HepG2 (cell line): ENCODE measurements around the gene YJEFN3. TPM values are rescaled to one million over a fixed set of nuclear protein-coding genes. Genes with fewer than 3 reads are reported as not detected.

Experiments used
- ATAC-seq: fragments of 200-7000 bp; cut with Tn5 transposase; 3 replicates; pipeline ENCODE4 v1.9.1; 2020; ENCODE audit warnings: mild to moderate bottlenecking, moderate library complexity
- BruUV-seq: library from RNA; stranded (reverse); fragments of 400-500 nt; replicated peaks from 2 replicates; lab custom pipeline; 2021; lab: Mats Ljungman, UMichigan
- CTCF ChIA-PET: fragments of 300-600 bp; formaldehyde crosslinking; extraction: SDS; loops from one replicate; lab custom pipeline; 2021; ENCODE audit warnings: low total read pairs, inconsistent platforms, low intra/inter-chr PET ratio; lab: Yijun Ruan, JAX
- POLR2A ChIA-PET: fragments of 350-600 bp; sonication (Branson Sonifier 250); formaldehyde crosslinking; loops from one replicate; lab custom pipeline; 2020; ENCODE audit warnings: antibody characterized with exemption, inconsistent platforms; lab: Yijun Ruan, JAX
- DNase-seq: peaks from one replicate; pipeline ENCODE4 v3.0.0-alpha.2; 2015; ENCODE audit warnings: low spot score
- FAIRE-seq: peaks from 3 replicates; lab custom pipeline; 2011; peaks lifted over from hg19 to GRCh38; lab: Jason Lieb, UNC
- H2AFZ ChIP-seq: one replicate; pipeline ENCODE4 v1.6.1; 2011; ENCODE audit warnings: low read length, inconsistent platforms
- H3K27ac ChIP-seq: fragments of 300-600 bp; 3 replicates; pipeline ENCODE4 v1.8.0; 2011; ENCODE audit warnings: mixed run types, mild to moderate bottlenecking, mixed read lengths, low read length, inconsistent platforms; ENCODE audit not compliant: insufficient read depth; ENCODE audit errors: extremely low read length
- H3K27me3 ChIP-seq, 2 experiments: fragments of 200-600 bp in 1 of 2; 2 replicates in 1 of 2; 3 replicates in 1 of 2; pipeline versions ENCODE4 v1.6.0 to v1.8.0; 2011; ENCODE audit warnings: low read length in 2 of 2, mild to moderate bottlenecking in 2 of 2, moderate library complexity in 2 of 2, inconsistent platforms in 1 of 2; ENCODE audit not compliant: insufficient read depth in 2 of 2, control insufficient read depth in 1 of 2
- H3K36me3 ChIP-seq, 2 experiments: fragments of 200-600 bp in 1 of 2; replicated peaks in 1 of 2; 2 replicates in 1 of 2; 3 replicates in 1 of 2; pipeline versions ENCODE4 v1.5.1 to v1.8.0; 2011; ENCODE audit warnings: low read length in 2 of 2, inconsistent platforms in 1 of 2; ENCODE audit not compliant: insufficient read depth in 2 of 2, control insufficient read depth in 1 of 2
- H3K4me1 ChIP-seq: 2 replicates; pipeline ENCODE4 v1.5.1; 2012; ENCODE audit warnings: low read length, inconsistent platforms; ENCODE audit not compliant: insufficient read depth
- H3K4me2 ChIP-seq: 2 replicates; pipeline ENCODE4 v1.6.0; 2011; ENCODE audit warnings: low read depth, low read length, inconsistent platforms
- H3K4me3 ChIP-seq, 3 experiments: fragments of 200-600 bp in 1 of 3; sonication (generic), shearing (Covaris generic) in 1 of 3; replicated peaks in 1 of 3; 2 replicates each; pipeline ENCODE4 v1.5.1; 2011 to 2016; ENCODE audit warnings: low read length in 3 of 3, inconsistent platforms in 2 of 3, low read depth in 2 of 3, mild to moderate bottlenecking in 2 of 3, control low read depth in 1 of 3, mixed read lengths in 1 of 3; ENCODE audit not compliant: insufficient read depth in 1 of 3
- H3K79me2 ChIP-seq: one replicate; pipeline ENCODE4 v1.6.1; 2011; ENCODE audit warnings: low read length, inconsistent platforms; ENCODE audit not compliant: insufficient read depth
- H3K9ac ChIP-seq: 2 replicates; pipeline ENCODE4 v1.6.0; 2011; ENCODE audit warnings: mild to moderate bottlenecking, low read depth, low read length, inconsistent platforms; ENCODE audit not compliant: insufficient read depth
- H3K9me3 ChIP-seq: 2 replicates; pipeline ENCODE4 v1.5.1; 2012; ENCODE audit warnings: mild to moderate bottlenecking, low read length
- H4K20me1 ChIP-seq: 2 replicates; pipeline ENCODE4 v1.6.0; 2011; ENCODE audit warnings: inconsistent platforms, mild to moderate bottlenecking, low read length, moderate library complexity; ENCODE audit not compliant: insufficient read depth
- CENPT ChIP-seq: sonication (generic); formaldehyde crosslinking; IDR thresholded peaks from 2 replicates; pipeline ENCODE4 v1.8.0; 2022; ENCODE audit warnings: low read depth, mild to moderate bottlenecking, moderate library complexity, missing genetic modification reagents
- EED ChIP-seq: sonication (generic); formaldehyde crosslinking; IDR thresholded peaks from 2 replicates; pipeline ENCODE4 v1.5.0; 2020; ENCODE audit warnings: mild to moderate bottlenecking, missing genetic modification reagents
- KLF13 ChIP-seq: sonication (generic); formaldehyde crosslinking; IDR thresholded peaks from 2 replicates; pipeline ENCODE4 v1.4.0; 2020; ENCODE audit warnings: mild to moderate bottlenecking, missing genetic modification reagents
- PAXIP1 ChIP-seq: sonication (generic); formaldehyde crosslinking; conservative IDR thresholded peaks from 2 replicates; pipeline ENCODE4 v1.4.0; 2020; ENCODE audit warnings: mild to moderate bottlenecking, missing genetic modification reagents, moderate library complexity
- PLSCR1 ChIP-seq: sonication (generic); formaldehyde crosslinking; IDR thresholded peaks from 2 replicates; pipeline ENCODE4 v1.5.0; 2020; ENCODE audit warnings: missing genetic modification reagents, mild to moderate bottlenecking, borderline replicate concordance
- PRPF4 ChIP-seq: fragments of 200-400 bp; formaldehyde crosslinking; IDR thresholded peaks from 2 replicates; pipeline ENCODE4 v1.6.1; 2016; ENCODE audit warnings: low read length, low read depth; ENCODE audit not compliant: poor library complexity, severe bottlenecking
- SKI ChIP-seq: fragments of 450-650 bp; IDR thresholded peaks from one replicate; pipeline ENCODE4 v1.6.1; 2018; ENCODE audit warnings: mild to moderate bottlenecking; ENCODE audit not compliant: partially characterized antibody
- TRAFD1 ChIP-seq: sonication (generic); formaldehyde crosslinking; IDR thresholded peaks from 2 replicates; pipeline ENCODE4 v1.5.1; 2020; ENCODE audit warnings: missing genetic modification reagents, mild to moderate bottlenecking, borderline replicate concordance
- UBTF ChIP-seq: sonication (generic); formaldehyde crosslinking; IDR thresholded peaks from 2 replicates; pipeline ENCODE4 v1.4.0; 2020; ENCODE audit warnings: mild to moderate bottlenecking, missing genetic modification reagents
- ZKSCAN5 ChIP-seq: sonication (generic); formaldehyde crosslinking; IDR thresholded peaks from 2 replicates; pipeline ENCODE4 v1.5.1; 2020; ENCODE audit warnings: mild to moderate bottlenecking, missing genetic modification reagents
- ZNF264 ChIP-seq: sonication (generic); formaldehyde crosslinking; IDR thresholded peaks from 2 replicates; pipeline ENCODE4 v1.4.0; 2020; ENCODE audit warnings: missing genetic modification reagents
- ZNF331 ChIP-seq: sonication (generic); formaldehyde crosslinking; IDR thresholded peaks from 2 replicates; pipeline ENCODE4 v1.4.0; 2020; ENCODE audit warnings: missing genetic modification reagents
- ZNF513 ChIP-seq: sonication (generic); formaldehyde crosslinking; conservative IDR thresholded peaks from 2 replicates; pipeline ENCODE4 v1.5.0; 2020; ENCODE audit warnings: missing genetic modification reagents
- ZNF543 ChIP-seq: sonication (generic); formaldehyde crosslinking; IDR thresholded peaks from 2 replicates; pipeline ENCODE4 v1.4.0; 2020; ENCODE audit warnings: mild to moderate bottlenecking, missing genetic modification reagents
- WGBS: methylation state at CpG from one replicate; pipeline ENCODE4 v1.1.6; 2017; ENCODE audit warnings: low lambda C conversion rate; 5-methylcytosine and 5-hydroxymethylcytosine counted together
- in situ Hi-C: cut with HindIII; loops from 2 replicates; pipeline ENCODE4 v1.10.0; 2017; ENCODE audit warnings: low pct_unique_long_range_greater_than_20kb; ENCODE audit not compliant: extremely low pct_ligation_motif_present
- intact Hi-C: fragments of 100-400 bp; cut with micrococcal nuclease; formaldehyde crosslinking; loops from one replicate; pipeline ENCODE4 v1.10.0; 2022; ENCODE audit not compliant: unreplicated experiment
- polyA plus RNA-seq, 8 experiments: library from polyadenylated mRNA; depleted of rRNA in 3 of 8; stranded (reverse) in 7 of 8; unstranded in 1 of 8; fragments of >200 nt; fragmentation: Illumina TruSeq in 4 of 8; extraction: Trizol in 4 of 8; gene quantifications; 2 replicates each; pipeline versions ENCODE4 v1.2.1 to v1.2.3, GENCODE V29; 2011 to 2016; ENCODE audit warnings: low read depth in 4 of 8, missing spikeins in 1 of 8, mixed read lengths in 1 of 8; ENCODE audit not compliant: insufficient read depth in 1 of 8
- total RNA-seq, 5 experiments: library from RNA; depleted of rRNA; stranded (reverse); fragments of >200 nt; fragmentation: Illumina TruSeq; extraction: Trizol; gene quantifications; 2 replicates each; pipeline ENCODE4 v1.2.3, GENCODE V29; 2016; ENCODE audit warnings: low read depth in 1 of 5

YJEFN3 gene
- total and polyA plus RNA-seq, 2 of the 13 experiments (the other 11 are each of a cell fraction or from before 2014, with no cell fraction given): 0.89 to 4.0 TPM

GRCh38 chr19:19533841-19534240 is 5.1 kb downstream of the YJEFN3 start:
- no peak for FAIRE-seq
- H3K27me3 ChIP-seq: 0 out of 5 replicates have a peak, but pooled peaks cover 0 to 4% of the 10 kb centered on the region in 2 experiments
- H3K4me1 ChIP-seq: peaks cover 7% of the 10 kb centered on the region; the same call in 1 of the 2 replicates
- H4K20me1 ChIP-seq: no peaks in the 10 kb centered on the region
- ATAC-seq: no peak
- POLR2A ChIA-PET: no interaction called here
- in situ Hi-C loops: loop anchor here (25.0 kb wide), 1 partner anchor 428 kb away; no protein-coding TSS in a partner anchor
- BruUV-seq: TSS peak; percentile 35
- H2AFZ ChIP-seq: no peak overlapping the region
- H3K79me2 ChIP-seq: no peaks in the 10 kb centered on the region
- 85% methylated on average over 6 of the region's 6 CpGs for WGBS
- H3K4me2 ChIP-seq: no peak overlapping the region
- no peaks in the 10 kb centered on the region for H3K9me3 ChIP-seq
- H3K36me3 ChIP-seq: no peaks in the 10 kb centered on the region; a peak in 2 of 5 replicates
- H3K27ac ChIP-seq: no peak overlapping the region
- intact Hi-C loops: loop anchor here (5.0 kb wide), 2 partner anchors 108 to 423 kb away; partner anchors contain the start of gene GMIP
- H3K4me3 ChIP-seq: no peak overlapping the region
- no peak for DNase-seq
- CTCF ChIA-PET: interaction anchor here (2.6 kb wide), 1 partner anchor 110 kb away, joined by 23 read pairs; the partner anchor contains the start of gene GMIP
- no peak overlapping the region for H3K9ac ChIP-seq
- TF ChIP-seq SKI (no peak), PRPF4 (no peak), ZKSCAN5 (CRISPR knock-in tag) (no peak), PAXIP1 (CRISPR knock-in tag) (no peak), UBTF (CRISPR knock-in tag) (no peak), ZNF513 (no peak), EED (CRISPR knock-in tag) (no peak), ZNF543 (CRISPR knock-in tag) (no peak), ZNF264 (CRISPR knock-in tag) (no peak), TRAFD1 (CRISPR knock-in tag) (no peak), KLF13 (CRISPR knock-in tag) (no peak), CENPT (CRISPR knock-in tag) (no peak), PLSCR1 (CRISPR knock-in tag) (no peak), ZNF331 (CRISPR knock-in tag) (no peak)
